Measurements from ENCODE around the gene PHYH. TPM values are rescaled to one million over a fixed set of nuclear protein-coding genes. Genes with fewer than 3 reads are reported as not detected.

Gene PHYH
- total RNA-seq = 10 to 100 TPM in 1 of 4 donors, 1 to 10 TPM in 3; 4.1 to 14.2 (median 7.5) TPM

DNA sequence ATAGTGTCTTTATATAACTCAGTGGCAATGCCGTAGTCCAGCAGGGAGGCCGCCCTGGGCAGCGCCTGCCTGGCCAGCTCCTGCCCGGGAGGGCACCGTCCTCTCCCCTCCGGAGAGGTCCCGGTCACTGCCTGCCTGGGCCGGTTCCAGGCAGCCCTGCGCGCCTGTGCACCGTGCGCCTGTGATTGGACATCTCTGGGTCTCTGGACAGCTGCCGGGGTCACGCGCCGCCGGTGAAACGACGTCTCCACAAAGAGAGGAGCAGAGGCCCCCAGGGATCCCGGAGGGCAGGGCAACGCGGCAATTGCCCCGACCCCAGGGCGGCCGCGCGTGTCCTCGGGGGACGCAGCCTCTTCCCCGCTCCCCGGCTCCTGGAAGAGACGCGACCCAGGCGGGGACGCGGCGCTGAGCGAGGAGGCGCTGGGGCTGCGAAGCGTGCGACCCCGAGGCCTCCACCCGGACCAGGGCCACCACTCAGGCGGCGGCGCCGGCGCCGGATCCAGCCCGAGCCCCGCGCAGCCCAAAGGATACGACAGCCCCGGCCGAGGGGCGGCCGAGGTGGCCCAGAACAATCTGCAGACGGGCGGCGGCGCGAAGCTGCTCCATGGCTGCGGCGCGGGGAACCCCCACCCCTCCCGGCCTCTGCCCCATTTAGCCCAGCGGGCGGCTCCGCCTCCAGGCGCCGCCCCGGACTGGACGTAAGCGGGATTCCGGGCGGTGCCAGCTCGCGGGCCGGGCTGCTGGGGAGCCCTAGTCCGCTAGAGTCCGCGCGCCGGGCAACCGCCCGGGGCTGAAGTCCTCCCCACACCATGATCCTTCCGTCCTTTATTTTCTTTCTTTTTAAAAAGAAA is at the start of gene PHYH:
Gene PHYH (minus strand): TSS at position 628 of the 851 bp plus-strand sequence. CDS start 22 bp downstream, at position 606.
- DNase-seq = peak; percentile 25
- Histone ChIP-seq H3K9me3 (no peaks in the 10 kb centered on the region), H3K4me1 (peaks cover 4 to 46% (median 6%) of the 10 kb centered on the region in 3 donors), H3K27ac (peak within 1 kb of the TSS; percentile 86 to 96 (median 92)), H3K36me3 (peaks cover 0 to 5% (median 0%) of the 10 kb centered on the region in 3 donors), H3K4me3 (peak within 1 kb of the TSS; percentile 69 to 85 (median 80)), H3K27me3 (no peaks in the 10 kb centered on the region)
- peak in 1 of 6 experiments; percentile 6 for TF ChIP-seq CTCF (IDR thresholded peaks at IDR 0.05)
- peak in 2 of 4 donors; percentile 69 to 86 for TF ChIP-seq POLR2A (IDR thresholded peaks at IDR 0.05)
- intact Hi-C loops (cut with DNase I) = loop anchor here (5.0 kb wide), 1 partner anchor 137 kb away; the partner anchor contains the start of gene MCM10
- whole genome bisulfite sequencing, 2 donors = 0 to 2% methylated on average over 6 to 14 of the region's 88 CpGs

DNA sequence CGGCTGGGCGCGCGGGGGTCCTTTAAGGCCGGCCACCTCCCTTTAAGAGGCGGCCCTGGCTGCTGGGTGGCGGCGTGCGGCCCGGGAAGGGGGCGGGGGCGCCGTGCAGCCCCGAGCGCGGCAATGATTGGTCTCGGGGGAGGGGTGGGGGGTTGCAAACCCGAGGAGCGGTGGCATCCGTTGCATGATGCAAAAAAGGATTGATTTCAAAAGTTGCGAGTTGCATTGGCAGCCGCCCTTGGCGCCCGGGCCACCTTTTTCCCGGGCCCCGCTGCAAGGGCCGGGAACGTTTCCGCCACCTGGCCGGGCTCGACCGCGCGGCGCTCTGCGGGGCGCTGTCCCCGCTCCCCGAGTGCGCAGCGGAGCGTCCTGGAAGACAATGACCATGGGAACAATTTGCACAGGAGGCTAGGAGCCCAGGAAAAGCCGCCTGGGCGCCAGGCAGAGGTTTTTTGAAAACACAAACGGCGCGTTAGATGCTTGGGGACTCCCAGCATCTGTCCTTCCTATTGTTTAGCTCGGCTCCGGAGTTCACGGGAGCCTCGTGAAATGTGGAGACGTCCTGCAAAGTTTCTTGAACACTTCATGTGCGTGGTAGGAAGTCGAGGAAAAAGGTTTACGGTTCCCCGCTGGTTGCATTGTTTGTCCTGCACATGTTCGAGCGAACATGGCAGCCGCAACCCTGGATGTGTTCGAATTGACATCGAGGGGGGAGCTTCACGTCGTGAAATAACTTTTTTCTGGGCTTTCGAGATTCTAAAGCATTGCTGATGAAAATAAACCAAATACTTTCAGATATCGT is 48.6 kb upstream of the PHYH start, which contains the start of gene SEPHS1:
Gene SEPHS1 (minus strand): TSS at position 78 of the 802 bp plus-strand sequence. CDS start 3,343 bp downstream, outside the sequence.
- 0% methylated on average over 11 to 23 of the region's 65 CpGs for WGBS, 2 donors

GRCh38 chr10:13347500-13348156 is 47.8 kb upstream of the PHYH start:
- no peak for TF ChIP-seq CTCF (IDR thresholded peaks at IDR 0.05)
- peak in 1 of 4 donors; percentile 15 for TF ChIP-seq POLR2A (IDR thresholded peaks at IDR 0.05)
- Histone ChIP-seq H3K27ac (peak overlapping the region; percentile 91 to 99 (median 98)), H3K9me3 (no peaks in the 10 kb centered on the region), H3K27me3 (peaks cover 0 to 15% (median under 1%) of the 10 kb centered on the region in 4 donors), H3K4me1 (peaks cover 20 to 51% (median 22%) of the 10 kb centered on the region in 3 donors), H3K36me3 (peaks cover 0 to 18% (median 0%) of the 10 kb centered on the region in 3 donors), H3K4me3 (peak overlapping the region; percentile 58 to 89 (median 82))
- intact Hi-C loops (cut with DNase I) = no loop called here
- 0% methylated on average over 1 of the region's 109 CpGs; no CpG with 5 or more reads in 1 of the 2 donors for WGBS, 2 donors
- no peak for DNase-seq

More for the DNA sequence above, 48.6 kb upstream of the PHYH start, which contains the start of gene SEPHS1:
- intact Hi-C loops (cut with DNase I) = no loop called here
- Histone ChIP-seq H3K27me3 (peaks cover 0 to 23% (median 2%) of the 10 kb centered on the region in 4 donors), H3K4me1 (peaks cover 20 to 51% (median 22%) of the 10 kb centered on the region in 3 donors), H3K4me3 (peak within 1 kb of the TSS; percentile 58 to 89 (median 82)), H3K27ac (peak within 1 kb of the TSS; percentile 91 to 99 (median 98)), H3K36me3 (peaks cover 0 to 14% (median 0%) of the 10 kb centered on the region in 3 donors), H3K9me3 (no peaks in the 10 kb centered on the region)
- TF ChIP-seq POLR2A (IDR thresholded peaks at IDR 0.05) (no peak), CTCF (IDR thresholded peaks at IDR 0.05) (no peak)
- no peak for DNase-seq

- WGBS, 2 donors = 0 to 1% methylated on average over 7 to 12 of the region's 47 CpGs
- intact Hi-C loops (cut with DNase I) = no loop called here
- DNase-seq = no peak
Observed at GRCh38 chr10:13347043-13347499, 47.2 kb upstream of the PHYH start.

More at GRCh38 chr10:13347043-13347499, 47.2 kb upstream of the PHYH start:
- Histone ChIP-seq H3K9me3 (no peaks in the 10 kb centered on the region), H3K36me3 (peaks cover 0 to 18% (median 0%) of the 10 kb centered on the region in 3 donors), H3K4me3 (peak overlapping the region; percentile 58 to 89 (median 82)), H3K27ac (peak overlapping the region; percentile 91 to 99 (median 98)), H3K27me3 (peaks cover 0 to 9% (median 0%) of the 10 kb centered on the region in 4 donors), H3K4me1 (peaks cover 20 to 51% (median 22%) of the 10 kb centered on the region in 3 donors)
- TF ChIP-seq CTCF (IDR thresholded peaks at IDR 0.05) = no peak
- TF ChIP-seq POLR2A (IDR thresholded peaks at IDR 0.05) = no peak

Measured in esophagus squamous epithelium (tissue), 5 donors.